HG03457 (cell line): Measurements from ENCODE around the gene MUC4.
"Not testable (repeated sequence)": the region's sequence is repeated elsewhere in the genome, so short reads cannot be mapped to it uniquely, and the experiment has no call there.

Experiments used
- ATAC-seq: cut with Tn5 transposase; IDR thresholded peaks from one replicate; pipeline ENCODE4 v1.9.1; 2021; ENCODE audit warnings: moderate number of reproducible peaks; ENCODE audit not compliant: unreplicated experiment

Gene MUC4

DNA sequence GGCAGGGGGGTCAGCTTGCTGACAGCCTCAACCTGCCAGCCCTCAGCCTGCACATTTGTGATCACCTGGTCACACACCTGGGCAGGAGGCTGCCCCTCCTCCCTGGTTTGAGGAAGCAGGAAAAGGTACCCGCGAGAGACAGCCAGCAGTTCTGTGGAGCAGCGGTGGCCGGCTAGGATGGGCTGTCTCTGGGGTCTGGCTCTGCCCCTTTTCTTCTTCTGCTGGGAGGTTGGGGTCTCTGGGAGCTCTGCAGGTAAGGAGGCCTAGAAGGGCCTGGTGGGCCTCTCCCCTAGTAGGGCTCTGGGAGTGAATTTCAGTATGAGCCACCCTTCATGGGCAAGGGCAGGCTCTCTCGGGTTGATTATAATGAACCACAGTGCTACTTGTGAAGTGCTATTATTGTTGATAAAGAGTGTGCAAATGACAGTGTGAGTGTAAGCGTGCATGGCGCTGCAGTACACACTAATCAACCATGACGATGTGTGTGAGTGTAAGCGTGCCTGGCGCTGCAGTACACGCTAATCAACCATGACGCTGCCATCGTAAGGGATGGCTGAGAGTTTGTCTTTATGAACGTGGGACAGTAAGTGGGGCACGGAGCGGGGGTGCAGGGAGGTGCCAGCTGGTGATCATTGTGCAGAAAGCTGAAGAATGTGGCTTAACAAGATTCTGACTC is 90.8 kb downstream of the MUC4 start, which contains the start of gene MUC20:
Gene MUC20 (plus strand): TSS at position 148 of the 676 bp plus-strand sequence. CDS start 30 bp downstream, at position 178.
- ATAC-seq, result not testable (repeated sequence)

DNA sequence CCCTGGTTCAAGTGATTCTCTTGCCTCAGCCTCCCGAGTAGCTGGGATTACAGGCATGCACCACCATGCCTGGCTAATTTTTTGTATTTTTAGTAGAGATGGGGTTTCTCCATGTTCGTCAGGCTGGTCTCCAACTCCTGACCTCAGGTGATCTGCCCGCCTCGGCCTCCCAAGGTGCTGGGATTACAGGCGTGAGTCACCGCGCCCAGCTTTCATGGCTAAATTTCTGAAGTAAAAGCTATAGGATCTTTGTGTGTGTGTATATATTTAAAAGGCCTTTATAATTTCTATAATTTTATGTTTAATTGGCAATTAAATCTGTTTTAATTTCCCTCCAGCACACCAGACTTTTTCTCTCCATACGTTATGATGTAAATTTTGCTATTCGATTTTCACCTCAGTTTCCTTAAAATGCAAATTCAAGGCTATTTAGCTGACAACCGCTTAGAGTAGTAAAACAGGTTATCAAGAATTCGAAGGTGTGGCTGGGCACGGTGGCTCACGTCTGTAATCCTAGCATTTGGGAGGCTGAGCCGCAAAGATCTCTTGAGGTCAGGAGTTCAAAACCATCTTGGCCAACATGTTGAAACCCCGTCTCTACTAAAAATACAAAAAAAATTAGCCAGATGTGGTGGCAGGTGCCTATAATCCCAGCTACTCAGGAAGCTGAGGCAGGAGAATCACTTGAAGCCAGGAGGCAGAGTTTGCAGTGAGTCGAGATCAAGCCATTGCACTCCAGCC is 92.0 kb downstream of the MUC4 start:
- ATAC-seq, result not testable (repeated sequence)

DNA sequence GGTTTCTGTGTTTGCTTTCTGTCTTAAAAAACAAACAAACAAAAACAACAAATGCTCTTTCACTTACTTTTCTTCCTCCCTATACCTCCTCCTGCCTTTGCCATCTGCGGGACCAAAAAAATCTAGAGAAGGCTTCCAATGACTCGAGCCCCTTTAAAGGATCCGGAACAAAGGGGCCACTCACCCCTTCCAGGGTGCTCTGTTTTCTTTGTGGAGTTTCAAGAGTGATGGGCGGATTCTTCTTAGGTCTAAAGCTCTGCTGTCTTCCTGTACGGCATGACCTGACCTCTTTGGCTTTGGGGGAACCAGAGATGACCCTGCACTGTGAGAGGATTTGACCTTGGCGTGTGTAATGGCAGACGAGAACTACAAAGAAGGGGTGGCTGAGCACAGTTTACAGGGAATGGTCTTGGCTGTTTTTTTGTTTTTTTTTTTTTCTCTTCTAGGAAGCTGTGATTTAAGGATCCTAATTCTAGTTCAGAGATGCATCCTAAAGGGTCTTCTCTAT is 93.2 kb downstream of the MUC4 start:
- ATAC-seq, result no peak

DNA sequence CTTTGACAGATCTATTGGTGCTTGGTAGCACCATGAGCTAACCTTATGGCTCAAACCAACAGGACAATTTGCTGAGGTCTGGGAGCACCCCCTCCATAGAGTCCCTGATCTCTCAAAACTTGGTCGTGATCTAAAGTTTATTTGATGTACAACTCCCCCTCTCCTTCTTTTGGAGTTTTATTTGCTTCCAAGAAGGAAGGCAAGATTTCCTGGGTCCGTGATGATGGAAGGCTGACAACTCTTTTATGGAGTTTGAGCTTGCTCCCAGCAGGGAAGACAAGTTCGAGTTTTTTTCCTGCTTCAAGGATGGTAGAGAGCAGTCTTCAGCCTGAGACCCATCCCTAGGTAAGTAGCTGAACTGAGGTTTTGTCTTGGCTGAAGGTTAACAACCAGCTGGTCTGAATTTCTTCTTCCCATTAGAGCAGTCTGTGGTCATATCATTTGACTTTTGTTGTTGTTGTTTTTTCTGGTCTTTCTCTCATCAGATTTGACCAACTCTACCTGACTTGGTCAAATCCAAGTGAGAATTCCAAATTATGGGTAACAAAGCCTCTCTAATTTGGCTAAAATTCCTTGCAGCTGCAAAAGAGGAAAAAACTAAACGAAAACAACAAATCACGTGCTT is 93.8 kb downstream of the MUC4 start:
- no peak for ATAC-seq

DNA sequence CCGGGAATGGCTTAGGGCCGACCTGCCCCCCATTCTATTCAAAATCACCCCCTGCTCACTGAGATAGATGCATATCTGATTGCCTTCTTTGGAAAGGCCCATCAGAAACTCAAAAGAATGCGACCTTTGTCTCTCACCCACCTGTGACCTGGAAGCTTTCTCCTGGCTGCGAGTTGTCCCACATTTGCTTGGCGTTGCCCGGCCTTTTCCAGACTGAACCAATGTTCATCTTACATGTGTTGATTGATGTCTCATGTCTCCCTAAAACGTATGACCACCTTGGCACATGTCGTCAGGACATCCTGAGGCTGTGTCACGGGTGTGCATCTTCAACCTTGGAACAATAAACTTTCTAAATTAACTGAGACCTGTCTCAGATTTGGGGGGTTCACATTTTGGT is 94.3 kb downstream of the MUC4 start:
- no peak for ATAC-seq

DNA sequence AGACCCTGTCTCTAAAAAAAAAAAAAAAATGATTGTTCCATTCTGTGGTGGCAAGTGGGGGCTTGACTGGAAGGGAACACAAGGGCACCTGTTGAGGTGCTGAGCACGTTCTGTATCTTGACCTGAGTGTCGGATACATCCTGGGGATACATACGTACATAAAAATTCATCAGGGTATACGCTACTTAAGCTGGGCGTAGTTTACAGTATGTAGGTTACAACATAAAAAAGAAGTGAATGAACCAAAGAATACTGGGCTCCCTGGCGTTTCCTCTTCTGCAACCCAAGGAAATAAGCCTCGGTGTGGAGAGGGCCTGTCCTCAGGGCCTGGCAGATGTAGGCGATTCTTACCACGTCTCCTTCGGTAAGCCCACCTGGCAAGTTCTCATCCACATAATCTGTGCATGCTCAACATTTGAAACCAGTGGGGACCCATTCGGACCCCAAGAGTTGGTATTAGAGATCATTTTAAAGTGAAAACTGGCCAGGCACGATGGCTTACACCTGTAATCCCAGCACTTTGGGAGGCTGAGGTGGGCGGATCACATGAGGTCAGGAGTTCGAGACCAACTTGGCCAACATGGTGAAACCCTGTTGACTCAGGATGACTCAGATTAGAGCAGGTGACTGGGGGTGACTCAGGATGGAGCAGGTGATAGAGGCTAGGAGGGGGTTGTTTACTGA is 96.0 kb downstream of the MUC4 start:
- no peak for ATAC-seq

DNA sequence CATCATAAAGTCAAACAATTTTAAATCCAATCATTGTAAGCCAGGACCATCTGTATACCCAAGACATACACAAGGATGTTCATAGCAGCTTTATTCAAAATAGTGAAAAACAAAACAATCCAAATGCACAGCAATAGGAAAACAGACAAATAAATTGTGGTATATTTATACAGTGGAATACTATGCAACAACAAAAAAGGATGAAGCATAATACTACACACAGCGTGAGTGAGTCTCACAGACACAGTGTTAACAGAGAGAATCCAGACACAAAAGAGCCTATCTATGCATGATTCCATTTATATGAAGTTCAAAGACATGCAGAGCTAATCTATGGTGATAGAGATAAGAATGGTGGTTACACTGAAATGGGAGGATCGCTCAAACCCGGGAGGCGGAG is 96.6 kb downstream of the MUC4 start:
- ATAC-seq, result no peak

DNA sequence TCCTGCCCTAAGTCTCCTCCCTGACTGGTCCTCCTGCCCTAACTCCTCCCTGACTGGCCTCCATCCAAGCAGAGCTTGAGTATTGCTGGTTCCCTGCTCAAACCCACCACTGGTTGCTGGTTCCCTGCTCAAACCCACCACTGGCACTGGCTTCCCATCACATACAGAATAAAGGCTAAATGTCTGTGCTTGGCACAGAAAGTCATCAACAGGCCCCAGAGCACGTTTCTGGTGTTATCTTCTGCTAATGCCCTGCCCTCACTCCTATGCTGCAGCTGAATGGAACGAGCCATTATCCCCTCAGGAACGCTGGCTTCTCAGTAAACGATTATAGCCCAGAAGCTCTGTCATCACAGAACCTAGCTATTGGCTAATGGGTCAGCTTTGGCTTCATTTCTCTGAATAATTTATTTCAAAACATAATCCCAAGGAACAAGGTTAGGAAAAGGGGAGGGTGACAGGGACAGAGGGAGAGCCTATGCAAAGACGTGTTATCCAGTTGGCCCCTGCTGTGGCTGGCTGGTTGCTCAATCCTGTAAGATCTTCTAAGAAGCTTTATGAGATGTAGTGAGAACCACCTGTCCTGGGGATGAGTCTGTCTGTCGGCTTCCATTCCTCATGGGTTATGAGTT is 97.2 kb downstream of the MUC4 start:
- ATAC-seq, result no peak

DNA sequence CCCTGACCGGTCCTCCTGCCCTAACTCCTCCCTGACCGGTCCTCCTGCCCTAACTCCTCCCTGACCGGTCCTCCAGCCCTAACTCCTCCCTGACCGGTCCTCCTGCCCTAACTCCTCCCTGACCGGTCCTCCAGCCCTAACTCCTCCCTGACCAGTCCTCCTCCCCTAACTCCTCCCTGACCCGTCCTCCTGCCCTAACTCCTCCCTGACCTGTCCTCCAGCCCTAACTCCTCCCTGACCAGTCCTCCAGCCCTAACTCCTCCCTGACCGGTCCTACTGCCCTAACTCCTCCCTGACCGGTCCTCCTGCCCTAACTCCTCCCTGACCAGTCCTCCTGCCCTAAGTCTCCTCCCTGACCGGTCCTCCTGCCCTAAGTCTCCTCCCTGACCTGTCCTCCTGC is 98.6 kb downstream of the MUC4 start:
- ATAC-seq, result not testable (repeated sequence)

DNA sequence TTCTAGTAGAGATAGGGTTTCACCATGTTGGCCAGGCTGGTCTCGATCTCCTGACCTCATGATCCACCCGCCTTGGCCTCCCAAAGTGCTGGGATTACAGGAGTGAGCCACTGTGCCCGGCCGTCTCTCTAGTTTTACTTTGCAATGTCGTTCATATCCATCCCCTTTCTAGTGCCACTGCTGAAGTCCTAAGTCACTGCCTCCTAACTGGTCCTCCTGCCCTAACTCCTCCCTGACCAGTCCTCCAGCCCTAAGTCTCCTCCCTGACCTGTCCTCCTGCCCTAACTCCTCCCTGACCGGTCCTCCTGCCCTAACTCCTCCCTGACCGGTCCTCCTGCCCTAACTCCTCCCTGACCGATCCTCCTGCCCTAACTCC is 99.2 kb downstream of the MUC4 start:
- ATAC-seq, result not testable (repeated sequence)

DNA sequence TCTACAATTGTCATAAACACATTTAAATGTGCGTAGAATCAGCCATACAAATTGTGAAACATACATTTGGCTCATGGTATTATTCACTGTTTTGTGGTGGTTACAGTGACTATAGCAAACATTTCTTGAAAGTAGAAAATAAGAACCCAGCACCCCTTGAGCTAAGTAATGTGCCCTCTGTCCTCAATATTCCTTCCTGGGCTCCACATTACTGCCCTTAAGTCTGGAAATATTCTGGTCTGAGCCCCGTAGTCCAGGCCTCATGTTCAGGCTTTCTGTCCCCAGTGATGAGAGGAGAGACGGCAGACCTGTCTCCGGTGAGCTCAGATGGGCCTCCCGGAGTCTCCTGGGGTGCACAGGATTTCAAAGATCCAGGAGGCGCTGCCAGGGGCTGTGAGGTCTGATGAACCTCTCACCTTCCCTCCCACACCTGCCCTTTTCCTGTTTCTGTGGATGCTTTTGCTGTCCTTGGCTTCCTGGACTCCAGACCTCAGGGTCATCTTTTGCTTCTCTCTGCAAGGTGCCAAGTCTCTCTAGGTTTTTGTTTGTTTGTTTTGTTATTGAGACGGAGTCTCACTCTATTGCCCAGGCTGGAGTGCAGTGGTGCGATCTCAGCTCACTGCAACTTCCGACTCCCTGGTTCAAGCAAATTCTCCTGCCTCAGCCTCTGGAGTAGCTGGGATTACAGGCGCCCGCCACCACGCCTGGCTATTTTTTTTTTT is 99.8 kb downstream of the MUC4 start:
- ATAC-seq, result no peak

DNA sequence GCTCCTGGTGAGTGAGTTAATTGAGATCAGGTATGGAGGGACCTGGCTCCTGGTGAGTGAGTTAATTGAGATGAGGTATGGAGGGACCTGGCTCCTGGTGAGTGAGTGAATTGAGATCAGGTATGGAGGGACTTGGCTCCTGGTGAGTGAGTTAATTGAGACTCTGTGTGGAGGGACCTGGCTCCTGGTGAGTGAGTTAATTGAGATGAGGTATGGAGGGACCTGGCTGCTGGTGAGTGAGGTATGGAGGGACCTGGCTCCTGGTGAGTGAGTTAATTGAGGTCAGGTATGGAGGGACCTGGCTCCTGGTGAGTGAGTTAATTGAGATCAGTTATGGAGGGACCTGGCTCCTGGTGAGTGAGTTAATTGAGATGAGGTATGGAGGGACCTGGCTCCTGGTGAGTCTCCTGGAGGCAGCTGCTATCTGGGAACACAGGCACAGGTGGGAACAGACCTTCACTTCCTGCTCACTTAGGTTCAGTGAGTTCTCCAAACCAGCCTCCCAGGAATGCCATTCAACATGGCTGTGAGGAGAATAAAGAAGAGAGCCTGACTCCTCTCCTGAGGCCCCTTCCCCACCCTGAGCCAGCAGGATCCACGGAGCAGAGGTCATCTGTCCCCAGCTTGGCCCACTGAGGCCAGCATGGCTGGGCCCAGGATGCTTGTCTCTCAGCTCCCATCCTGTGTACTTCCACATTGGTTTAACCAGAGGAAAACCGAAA is 100.5 kb downstream of the MUC4 start:
- ATAC-seq, result not testable (repeated sequence)

DNA sequence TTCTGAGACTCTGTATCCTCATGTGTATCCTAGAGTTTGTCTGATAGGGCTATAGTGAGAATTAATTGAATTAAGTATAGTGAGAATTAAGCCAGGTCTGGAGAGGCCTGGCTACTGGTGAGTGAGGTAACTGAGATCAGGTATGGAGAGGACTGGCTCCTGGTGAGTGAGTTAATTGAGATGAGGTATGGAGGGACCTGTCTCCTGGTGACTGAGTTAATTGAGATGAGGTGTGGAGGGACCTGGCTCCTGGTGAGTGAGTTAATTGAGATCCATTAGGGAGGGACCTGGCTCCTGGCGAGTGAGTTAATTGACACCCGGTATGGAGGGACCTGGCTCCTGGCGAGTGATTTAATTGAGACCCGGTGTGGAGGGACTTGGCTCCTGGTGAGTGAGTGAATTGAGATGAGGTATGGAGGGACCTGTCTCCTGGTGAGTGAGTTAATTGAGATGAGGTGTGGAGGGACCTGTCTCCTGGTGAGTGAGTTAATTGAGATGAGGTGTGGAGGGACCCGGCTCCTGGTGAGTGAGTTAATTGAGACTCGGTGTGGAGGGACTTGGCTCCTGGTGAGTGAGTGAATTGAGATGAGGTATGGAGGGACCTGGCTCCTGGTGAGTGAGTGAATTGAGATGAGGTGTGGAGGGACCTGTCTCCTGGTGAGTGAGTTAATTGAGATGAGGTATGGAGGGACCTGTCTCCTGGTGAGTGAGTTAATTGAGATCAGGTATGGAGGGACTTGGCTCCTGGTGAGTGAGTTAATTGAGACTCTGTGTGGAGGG is 101.4 kb downstream of the MUC4 start:
- not testable (repeated sequence) for ATAC-seq

DNA sequence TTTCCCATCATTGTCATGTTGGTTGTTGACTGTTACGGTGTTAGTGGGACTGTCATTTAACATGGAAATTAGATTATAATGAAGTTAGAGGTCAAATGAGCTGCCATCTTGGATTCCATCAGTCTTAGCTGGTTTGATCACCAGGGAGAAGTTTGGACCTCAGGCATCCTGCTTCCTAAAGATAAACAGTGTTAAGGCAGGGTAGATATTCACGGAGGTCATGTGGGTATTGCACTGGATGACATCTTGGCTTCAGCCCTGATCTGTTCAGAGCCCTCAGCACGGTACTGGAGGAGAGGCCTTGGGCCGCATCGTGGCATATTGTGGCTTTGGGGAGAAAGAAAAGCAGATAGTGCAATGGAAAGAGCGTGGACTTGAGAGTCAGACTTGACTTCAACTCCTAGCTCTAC is 102.0 kb downstream of the MUC4 start:
- no peak for ATAC-seq

DNA sequence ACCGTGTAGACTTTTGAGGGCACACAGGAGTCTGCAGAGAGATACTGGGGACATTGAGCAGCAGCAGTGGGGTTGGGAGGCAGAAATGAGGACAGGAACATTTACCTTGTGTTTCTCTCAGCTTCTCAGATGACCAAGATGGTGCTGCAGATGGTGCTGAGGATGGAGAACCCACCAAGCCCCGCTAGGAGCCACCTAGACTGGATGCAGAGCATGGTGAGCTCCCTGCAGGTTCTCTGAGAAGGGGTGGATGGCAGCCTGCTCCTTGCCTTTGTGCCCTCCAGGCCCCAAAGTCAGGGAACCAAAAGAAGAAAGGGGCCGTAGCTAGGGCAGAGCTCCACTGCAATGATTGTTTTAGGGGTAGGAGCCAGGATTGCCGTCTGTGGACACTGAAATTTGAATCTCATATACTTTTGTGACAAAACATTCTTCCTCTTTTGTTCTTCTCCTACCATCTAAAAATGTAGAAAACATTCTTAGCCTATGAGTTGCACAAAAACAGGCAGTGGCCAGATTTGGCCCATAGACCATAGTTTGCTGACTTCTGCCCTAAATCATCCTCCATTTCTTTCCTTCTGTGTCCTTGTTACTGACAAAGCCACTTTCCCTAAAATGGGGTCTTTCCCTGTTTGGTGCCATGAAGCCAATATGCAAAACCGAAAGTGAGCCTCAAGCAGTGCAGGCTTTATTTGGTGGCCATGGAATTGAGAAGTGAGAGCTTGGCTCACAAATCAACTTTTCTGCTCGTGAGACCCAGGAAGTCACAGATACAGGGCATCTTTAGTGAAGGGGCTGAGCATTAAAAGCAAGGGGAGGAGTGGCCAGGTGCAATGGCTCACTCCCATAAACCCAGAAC is 102.9 kb downstream of the MUC4 start:
- no peak for ATAC-seq

DNA sequence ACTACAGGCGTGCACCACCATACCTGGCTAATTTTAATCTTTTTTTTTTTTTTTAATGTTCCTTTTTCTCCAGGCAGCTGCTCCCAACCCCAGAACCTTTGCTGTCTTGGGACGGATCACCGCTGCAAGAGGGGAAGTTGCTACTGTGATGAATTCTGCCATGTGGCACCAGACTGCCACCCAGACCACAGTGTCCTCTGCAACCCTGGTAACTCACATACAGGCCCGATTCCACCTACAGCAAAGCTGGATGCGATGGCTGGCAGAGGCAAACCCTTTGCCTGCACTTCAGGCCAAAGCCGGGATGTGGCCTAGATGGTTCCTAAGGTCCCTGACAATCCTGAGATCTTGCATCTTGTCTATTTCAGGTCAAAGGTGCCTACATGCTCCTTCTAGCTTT is 103.7 kb downstream of the MUC4 start:
- no peak for ATAC-seq

DNA sequence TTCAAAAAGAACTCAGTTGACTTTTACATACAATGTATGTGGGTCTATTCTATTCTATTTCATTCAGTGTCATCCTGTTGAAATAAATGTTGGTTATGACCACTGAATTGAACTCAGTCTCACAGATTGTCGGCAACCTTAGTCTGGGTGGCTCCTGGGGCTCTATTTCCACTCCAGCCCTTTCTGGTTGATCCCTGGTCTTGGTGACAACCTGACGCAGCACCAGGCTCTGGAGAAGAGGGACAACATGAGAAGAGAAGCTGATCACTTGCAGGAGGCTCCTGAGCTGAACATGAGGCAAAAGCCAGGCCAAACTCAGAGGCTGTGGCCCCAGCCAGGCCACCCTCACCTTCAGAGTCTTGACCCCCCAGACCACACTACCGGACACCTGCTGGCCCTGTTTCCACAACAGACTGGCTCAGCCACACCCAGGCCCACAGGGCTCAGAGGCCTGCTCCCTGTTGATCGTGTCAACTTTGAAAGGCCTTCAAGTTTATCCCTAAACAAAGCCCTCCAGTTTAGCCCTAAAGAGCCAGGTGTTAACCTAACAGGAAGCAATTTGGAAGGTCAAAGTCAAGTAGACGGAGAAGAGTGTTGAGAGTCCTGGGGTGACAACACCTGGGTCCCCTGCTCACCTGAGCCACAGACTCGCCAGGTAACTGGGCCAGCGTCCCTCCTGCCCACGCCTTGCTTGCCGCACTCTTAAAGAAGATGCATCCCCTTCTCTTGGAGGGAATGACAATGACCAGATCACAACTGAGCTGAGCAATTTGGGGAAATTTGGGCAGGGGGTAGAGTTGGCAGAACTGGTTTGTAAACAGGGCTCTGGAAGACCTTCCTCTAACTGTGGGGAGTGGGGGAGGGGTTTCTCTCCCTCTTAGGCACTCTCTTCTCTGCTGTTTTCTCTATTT is 106.4 kb downstream of the MUC4 start:
- no peak for ATAC-seq
